ENCODE data around the gene USP21. TPM values are rescaled to one million over a fixed set of nuclear protein-coding genes. Genes with fewer than 3 reads are reported as not detected.
A peak's percentile ranks its signal among the peaks of the same experiment; 100 is the strongest.

The USP21 gene
- total and polyA plus RNA-seq, 9 of the 15 experiments (the other 6 are each of a cell fraction or from before 2014, with no cell fraction given): 4.9 to 52.4 (median 21.6) TPM

DNA sequence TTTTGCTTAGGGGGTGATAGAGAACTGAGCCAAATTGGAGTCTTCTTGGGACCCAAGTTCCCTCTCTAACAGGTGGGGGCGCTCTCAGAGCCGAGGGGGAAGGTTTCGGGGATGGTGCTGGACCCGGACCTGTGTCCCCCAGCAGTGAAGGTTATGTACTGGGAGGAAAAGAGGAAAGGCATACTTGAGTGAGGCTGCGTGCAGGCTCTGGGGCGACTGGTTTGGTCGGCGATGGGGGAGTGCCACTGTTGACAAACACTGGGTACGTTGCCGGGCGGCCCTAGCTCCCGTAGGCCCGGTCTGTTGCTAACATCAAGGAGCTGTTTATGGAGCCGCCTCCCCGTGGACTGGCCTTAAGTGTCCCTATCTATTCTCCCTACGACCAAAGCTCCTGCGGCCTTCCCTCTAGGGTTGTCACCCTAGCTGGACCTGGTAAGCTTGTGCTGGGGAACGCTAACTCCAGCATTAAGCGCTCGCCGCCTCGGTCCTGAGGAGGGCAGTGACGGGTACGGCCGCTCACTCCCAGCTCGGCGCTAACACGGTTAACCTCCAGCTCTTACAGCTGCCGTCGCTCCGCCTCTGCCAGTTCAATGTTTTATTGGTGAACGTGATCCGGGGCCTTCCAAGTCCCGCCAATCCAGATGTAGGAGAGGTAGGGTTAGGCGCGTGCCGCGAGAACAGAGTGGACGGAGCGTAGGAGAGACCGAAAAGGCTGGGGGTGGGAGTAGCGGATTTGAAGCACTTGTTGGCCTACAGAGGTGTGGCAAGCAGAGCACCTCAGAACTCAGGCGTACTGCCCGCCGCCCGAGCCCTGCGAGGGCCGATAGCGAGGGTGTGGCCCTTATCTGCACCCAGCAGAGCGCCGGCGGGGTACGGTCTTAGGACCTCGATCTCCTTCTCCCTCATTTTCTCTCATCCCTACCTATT lies 6.7 kb downstream of the USP21 start, which contains the start of gene PPOX (continued):
- TF ChIP-seq CHD1 (IDR thresholded peaks at IDR 0.05; ENCODE audit: low read length) (peak; percentile 90), FIP1L1 (IDR thresholded peaks at IDR 0.05; ENCODE audit: low read depth, low read length, poor library complexity, severe bottlenecking) (no peak), CBX5 (IDR thresholded peaks at IDR 0.05; ENCODE audit: borderline replicate concordance, low read depth) (no peak), CCAR2 (IDR thresholded peaks at IDR 0.05; ENCODE audit: low read depth, low read length) (no peak), DLX4 (CRISPR knock-in tag; IDR thresholded peaks at IDR 0.05) (no peak), SAFB2 (IDR thresholded peaks at IDR 0.05; ENCODE audit: borderline replicate concordance, low read depth, low read length, severe bottlenecking) (no peak), GATA2 (CRISPR knock-in tag; IDR thresholded peaks at IDR 0.05) (peak; percentile 99), ZZZ3 (IDR thresholded peaks at IDR 0.05) (no peak), SIRT6 (IDR thresholded peaks at IDR 0.05; ENCODE audit: low read depth, low read length) (no peak), ZNF146 (CRISPR knock-in tag; IDR thresholded peaks at IDR 0.05; ENCODE audit: unreplicated experiment) (no peak), ZNF717 (CRISPR knock-in tag; IDR thresholded peaks at IDR 0.05) (no peak), CTCFL (IDR thresholded peaks at IDR 0.05; ENCODE audit: borderline replicate concordance, insufficient read depth, low read depth, low read length, poor library complexity, severe bottlenecking) (peak; percentile 78), RFX5 (IDR thresholded peaks at IDR 0.05; ENCODE audit: low read depth, low read length) (0 out of 2 replicates have a peak, but pooled peaks have one; percentile 34)
- TF ChIP-seq, protein P1, sequence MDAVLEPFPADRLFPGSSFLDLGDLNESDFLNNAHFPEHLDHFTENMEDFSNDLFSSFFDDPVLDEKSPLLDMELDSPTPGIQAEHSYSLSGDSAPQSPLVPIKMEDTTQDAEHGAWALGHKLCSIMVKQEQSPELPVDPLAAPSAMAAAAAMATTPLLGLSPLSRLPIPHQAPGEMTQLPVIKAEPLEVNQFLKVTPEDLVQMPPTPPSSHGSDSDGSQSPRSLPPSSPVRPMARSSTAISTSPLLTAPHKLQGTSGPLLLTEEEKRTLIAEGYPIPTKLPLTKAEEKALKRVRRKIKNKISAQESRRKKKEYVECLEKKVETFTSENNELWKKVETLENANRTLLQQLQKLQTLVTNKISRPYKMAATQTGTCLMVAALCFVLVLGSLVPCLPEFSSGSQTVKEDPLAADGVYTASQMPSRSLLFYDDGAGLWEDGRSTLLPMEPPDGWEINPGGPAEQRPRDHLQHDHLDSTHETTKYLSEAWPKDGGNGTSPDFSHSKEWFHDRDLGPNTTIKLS (IDR thresholded peaks at IDR 0.05; ENCODE audit: borderline replicate concordance, low read depth): peak; percentile 81; the same call in 1 of the 2 replicates
